Endodermal cell (in vitro differentiated cells): Measurements from ENCODE around the gene ZC3H18. TPM values are rescaled to one million over a fixed set of nuclear protein-coding genes. Genes with fewer than 3 reads are reported as not detected.

Experiments
- DNase-seq: peaks from one replicate; pipeline ENCODE4 v3.0.0-alpha.2; 2017
- H3K27ac ChIP-seq: 2 replicates; pipeline ENCODE4 v1.5.1; 2013; ENCODE audit warnings: mild to moderate bottlenecking, low read depth, low read length, moderate library complexity
- H3K27me3 ChIP-seq: 2 replicates; pipeline ENCODE4 v1.6.1; 2013; ENCODE audit warnings: mild to moderate bottlenecking, low read length, moderate library complexity; ENCODE audit not compliant: insufficient read depth, control insufficient read depth, poor library complexity, severe bottlenecking
- H3K36me3 ChIP-seq: 2 replicates; pipeline ENCODE4 v1.7.0; 2013; ENCODE audit warnings: mild to moderate bottlenecking, low read length, moderate library complexity; ENCODE audit not compliant: control insufficient read depth, insufficient read depth
- H3K4me1 ChIP-seq: one replicate; pipeline ENCODE4 v1.7.0; 2013; ENCODE audit warnings: low read length; ENCODE audit not compliant: control insufficient read depth, insufficient read depth
- H3K4me3 ChIP-seq: 2 replicates; pipeline ENCODE4 v1.5.1; 2013; ENCODE audit warnings: mild to moderate bottlenecking, low read length, moderate library complexity
- H3K9ac ChIP-seq: 2 replicates; pipeline ENCODE4 v1.6.1; 2013; ENCODE audit warnings: mild to moderate bottlenecking, low read length, moderate library complexity; ENCODE audit not compliant: poor library complexity, severe bottlenecking; ENCODE audit errors: extremely low read depth
- H3K9me3 ChIP-seq: 2 replicates; pipeline ENCODE4 v1.6.1; 2013; ENCODE audit warnings: mild to moderate bottlenecking, low read length, moderate library complexity; ENCODE audit not compliant: control insufficient read depth
- H3K27ac Mint-ChIP-seq: 2 replicates; pipeline ENCODE4 v1.8.0; 2020; ENCODE audit warnings: mixed read lengths
- H3K27me3 Mint-ChIP-seq: 2 replicates; pipeline ENCODE4 v1.8.0; 2021; ENCODE audit warnings: mild to moderate bottlenecking, mixed read lengths; ENCODE audit not compliant: insufficient read depth
- H3K36me3 Mint-ChIP-seq: 2 replicates; pipeline ENCODE4 v1.8.0; 2020; ENCODE audit warnings: low read depth, mixed read lengths
- H3K4me1 Mint-ChIP-seq: 2 replicates; pipeline ENCODE4 v1.8.0; 2020; ENCODE audit warnings: mixed read lengths
- H3K4me3 Mint-ChIP-seq: 2 replicates; pipeline ENCODE4 v1.8.0; 2020; ENCODE audit warnings: mild to moderate bottlenecking, moderate library complexity, mixed read lengths
- H3K9me3 Mint-ChIP-seq: 2 replicates; pipeline ENCODE4 v1.8.0; 2020; ENCODE audit warnings: mild to moderate bottlenecking, mixed read lengths
- CTCF ChIP-seq: fragments of 200-600 bp; sonication (generic); conservative IDR thresholded peaks from 2 replicates; pipeline ENCODE4 v1.5.0; 2021; ENCODE audit warnings: antibody characterized with exemption, mild to moderate bottlenecking
- WGBS, 2 experiments: methylation state at CpG; one replicate each; pipeline versions ENCODE4 v1.1.5 to v1.1.7; 2013; ENCODE audit warnings: missing lambda C conversion rate in 2 of 2, mixed read lengths in 1 of 2; ENCODE audit not compliant: insufficient coverage in 1 of 2, insufficient read length in 1 of 2; 5-methylcytosine and 5-hydroxymethylcytosine counted together
- total RNA-seq, 2 donors: library from RNA; stranded (reverse); fragmentation: NEBNext Ultra II Directional in 1 of 2; extraction: Animal tissue kit (Norgen Biotek cat#: 25700) in 1 of 2; gene quantifications; 2 replicates in 1 of 2; 3 replicates in 1 of 2; pipeline ENCODE4 v1.2.1, GENCODE V29; 2021

Gene ZC3H18
- total RNA-seq, 2 donors from 2014 or later, result 75.4 to 76.6 TPM

- H3K4me1 ChIP-seq, result no peaks in the 10 kb centered on the region
- Mint-ChIP-seq H3K9me3 (no peaks in the 10 kb centered on the region), H3K4me3 (no peak overlapping the region), H3K36me3 (peaks cover 2% of the 10 kb centered on the region), H3K27ac (no peak overlapping the region), H3K4me1 (no peaks in the 10 kb centered on the region), H3K27me3 (no peaks in the 10 kb centered on the region)
- no peak for TF ChIP-seq CTCF
- no peak overlapping the region for H3K27ac ChIP-seq
- no peaks in the 10 kb centered on the region for H3K36me3 ChIP-seq
- 91 to 93% methylated on average over 31 to 46 of the region's 47 CpGs for WGBS, 2 experiments
- no peak overlapping the region for H3K4me3 ChIP-seq
- no peak for DNase-seq
- no peaks in the 10 kb centered on the region for H3K27me3 ChIP-seq
- H3K9me3 ChIP-seq, result no peaks in the 10 kb centered on the region
- no peak overlapping the region for H3K9ac ChIP-seq
Observed at GRCh38 chr16:88523309-88524161, 46.7 kb upstream of the ZC3H18 start.

- DNase-seq, result no peak
- Histone ChIP-seq H3K27ac (no peak overlapping the region), H3K9ac (no peak overlapping the region), H3K36me3 (no peaks in the 10 kb centered on the region), H3K9me3 (no peaks in the 10 kb centered on the region), H3K27me3 (no peaks in the 10 kb centered on the region), H3K4me1 (no peaks in the 10 kb centered on the region), H3K4me3 (no peak overlapping the region)
- Mint-ChIP-seq H3K4me1 (no peaks in the 10 kb centered on the region), H3K27ac (no peak overlapping the region), H3K36me3 (peaks cover 8% of the 10 kb centered on the region), H3K9me3 (no peaks in the 10 kb centered on the region), H3K27me3 (no peaks in the 10 kb centered on the region), H3K4me3 (no peak overlapping the region)
- no peak for TF ChIP-seq CTCF
- 87% methylated on average over 11 to 18 of the region's 18 CpGs for WGBS, 2 experiments
Observed at GRCh38 chr16:88524274-88524972, 45.8 kb upstream of the ZC3H18 start.

- Mint-ChIP-seq H3K9me3 (no peaks in the 10 kb centered on the region), H3K4me1 (no peaks in the 10 kb centered on the region), H3K4me3 (no peak overlapping the region), H3K27me3 (no peaks in the 10 kb centered on the region), H3K27ac (no peak overlapping the region), H3K36me3 (peaks cover 10% of the 10 kb centered on the region)
- no peak for DNase-seq
- peaks cover 1% of the 10 kb centered on the region for H3K4me1 ChIP-seq
- TF ChIP-seq CTCF, result no peak
- H3K27ac ChIP-seq, result no peak overlapping the region
- WGBS, 2 experiments, result 84 to 88% methylated on average over 16 to 18 of the region's 18 CpGs
- no peak overlapping the region for H3K9ac ChIP-seq
- peaks cover 6% of the 10 kb centered on the region for H3K36me3 ChIP-seq
- no peak overlapping the region for H3K4me3 ChIP-seq
- no peaks in the 10 kb centered on the region for H3K9me3 ChIP-seq
- no peaks in the 10 kb centered on the region for H3K27me3 ChIP-seq
Observed at GRCh38 chr16:88524973-88525662, 45.1 kb upstream of the ZC3H18 start.
